Neutrophil (primary cell): ENCODE results near the gene KCNH8.

Source experiments
- H3K27ac ChIP-seq: fragments of 200-600 bp; sonication (generic); 2 replicates; pipeline ENCODE4 v1.5.1; 2016; ENCODE audit warnings: mild to moderate bottlenecking, moderate library complexity
- H3K27me3 ChIP-seq: fragments of 200-600 bp; sonication (generic); 2 replicates; pipeline ENCODE4 v1.6.0; 2016; ENCODE audit warnings: mild to moderate bottlenecking
- H3K36me3 ChIP-seq: fragments of 200-600 bp; sonication (generic); 2 replicates; pipeline ENCODE4 v1.5.1; 2017
- H3K4me1 ChIP-seq, 2 experiments: fragments of 200-600 bp in 1 of 2; sonication (generic) in 1 of 2; 1 replicate in 1 of 2; 2 replicates in 1 of 2; pipeline versions ENCODE4 v1.5.1 to v1.6.1; 2013 to 2016; ENCODE audit warnings: low read depth in 1 of 2, low read length in 1 of 2, mild to moderate bottlenecking in 1 of 2, moderate library complexity in 1 of 2; ENCODE audit not compliant: control insufficient read depth in 1 of 2, insufficient read depth in 1 of 2
- H3K4me3 ChIP-seq, 2 experiments: fragments of 200-600 bp in 1 of 2; sonication (generic) in 1 of 2; 1 replicate in 1 of 2; 2 replicates in 1 of 2; pipeline ENCODE4 v1.5.1; 2013 to 2016; ENCODE audit warnings: low read depth in 1 of 2, low read length in 1 of 2, mild to moderate bottlenecking in 1 of 2, moderate library complexity in 1 of 2
- H3K9me3 ChIP-seq: fragments of 200-600 bp; sonication (generic); 2 replicates; pipeline ENCODE4 v1.5.1; 2016
- TF ChIP-seq, protein P1 (sequence below): fragments of 200-600 bp; sonication (generic); IDR thresholded peaks from 2 replicates; pipeline ENCODE4 v1.5.1; 2016; ENCODE audit warnings: antibody characterized with exemption

The KCNH8 gene

DNA sequence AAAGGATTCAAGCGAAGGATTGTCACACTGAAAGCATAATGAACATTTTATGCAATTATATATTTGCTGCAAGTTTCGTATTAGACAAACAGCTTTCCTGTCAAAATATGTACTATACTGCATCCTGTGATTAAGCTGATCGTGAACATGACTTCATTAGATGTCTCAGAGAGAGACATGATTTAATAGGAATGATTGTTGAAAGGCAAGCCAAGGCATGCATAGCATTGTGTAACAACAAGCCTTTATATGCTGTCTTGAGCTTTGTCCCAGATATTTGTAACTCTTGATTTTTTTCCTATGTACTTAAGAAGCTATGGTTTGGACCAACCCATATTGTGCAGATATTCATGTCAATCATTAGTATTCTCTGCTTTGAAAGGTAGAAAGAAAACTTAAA, 309.1 kb downstream of the KCNH8 start:
- no peak overlapping the region for H3K4me3 ChIP-seq
- no peak overlapping the region for H3K27ac ChIP-seq
- no peaks in the 10 kb centered on the region for H3K36me3 ChIP-seq
- no peaks in the 10 kb centered on the region for H3K4me1 ChIP-seq
- H3K27me3 ChIP-seq = no peaks in the 10 kb centered on the region
- TF ChIP-seq, protein P1, sequence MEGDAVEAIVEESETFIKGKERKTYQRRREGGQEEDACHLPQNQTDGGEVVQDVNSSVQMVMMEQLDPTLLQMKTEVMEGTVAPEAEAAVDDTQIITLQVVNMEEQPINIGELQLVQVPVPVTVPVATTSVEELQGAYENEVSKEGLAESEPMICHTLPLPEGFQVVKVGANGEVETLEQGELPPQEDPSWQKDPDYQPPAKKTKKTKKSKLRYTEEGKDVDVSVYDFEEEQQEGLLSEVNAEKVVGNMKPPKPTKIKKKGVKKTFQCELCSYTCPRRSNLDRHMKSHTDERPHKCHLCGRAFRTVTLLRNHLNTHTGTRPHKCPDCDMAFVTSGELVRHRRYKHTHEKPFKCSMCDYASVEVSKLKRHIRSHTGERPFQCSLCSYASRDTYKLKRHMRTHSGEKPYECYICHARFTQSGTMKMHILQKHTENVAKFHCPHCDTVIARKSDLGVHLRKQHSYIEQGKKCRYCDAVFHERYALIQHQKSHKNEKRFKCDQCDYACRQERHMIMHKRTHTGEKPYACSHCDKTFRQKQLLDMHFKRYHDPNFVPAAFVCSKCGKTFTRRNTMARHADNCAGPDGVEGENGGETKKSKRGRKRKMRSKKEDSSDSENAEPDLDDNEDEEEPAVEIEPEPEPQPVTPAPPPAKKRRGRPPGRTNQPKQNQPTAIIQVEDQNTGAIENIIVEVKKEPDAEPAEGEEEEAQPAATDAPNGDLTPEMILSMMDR = no peak
- H3K9me3 ChIP-seq = no peaks in the 10 kb centered on the region

DNA sequence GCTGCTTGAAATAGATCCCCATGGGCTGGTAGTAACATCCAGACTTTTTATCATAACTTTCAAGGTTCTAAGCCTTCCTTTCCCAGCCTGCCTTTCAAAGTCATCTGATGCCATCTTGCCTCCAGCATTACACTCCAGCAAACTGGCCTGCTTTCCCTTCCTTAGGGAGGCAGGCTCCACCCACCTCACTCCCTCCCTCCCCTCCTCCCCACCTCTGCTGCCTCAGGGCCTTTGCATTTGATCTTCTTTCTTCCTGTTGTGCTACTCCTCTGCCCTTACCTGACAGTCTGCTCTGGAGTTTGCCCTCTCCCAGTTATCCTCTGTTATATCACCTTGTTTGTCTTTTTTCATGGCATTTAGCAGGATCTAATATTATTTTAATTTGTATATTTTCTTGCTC, 319.5 kb downstream of the KCNH8 start:
- Histone ChIP-seq H3K36me3 (no peaks in the 10 kb centered on the region), H3K9me3 (no peaks in the 10 kb centered on the region), H3K27ac (no peak overlapping the region), H3K27me3 (no peaks in the 10 kb centered on the region), H3K4me3 (no peak overlapping the region), H3K4me1 (no peaks in the 10 kb centered on the region)
- TF ChIP-seq, protein P1 = no peak

DNA sequence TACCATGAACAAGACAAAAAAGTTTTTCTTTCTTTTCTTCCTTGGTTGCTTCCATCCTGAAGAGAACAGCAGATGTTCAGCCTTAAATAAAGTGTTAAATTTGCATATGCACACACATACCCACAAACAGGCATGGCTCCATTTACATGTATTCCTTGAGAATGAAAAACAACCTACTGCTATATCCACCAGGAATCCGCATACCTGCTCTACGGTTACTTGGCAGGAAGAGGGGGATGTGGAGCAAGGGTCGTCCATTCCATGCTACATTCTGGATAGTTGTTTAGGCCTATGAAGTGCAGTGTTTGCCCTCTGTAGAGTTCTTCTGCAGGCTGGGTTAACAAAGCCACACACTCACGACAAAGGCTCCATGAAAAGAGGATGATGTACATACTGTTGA, 322.8 kb downstream of the KCNH8 start:
- Histone ChIP-seq H3K4me1 (no peaks in the 10 kb centered on the region), H3K9me3 (no peaks in the 10 kb centered on the region), H3K27me3 (no peaks in the 10 kb centered on the region), H3K27ac (no peak overlapping the region), H3K36me3 (no peaks in the 10 kb centered on the region), H3K4me3 (no peak overlapping the region)
- TF ChIP-seq, protein P1 = no peak

DNA sequence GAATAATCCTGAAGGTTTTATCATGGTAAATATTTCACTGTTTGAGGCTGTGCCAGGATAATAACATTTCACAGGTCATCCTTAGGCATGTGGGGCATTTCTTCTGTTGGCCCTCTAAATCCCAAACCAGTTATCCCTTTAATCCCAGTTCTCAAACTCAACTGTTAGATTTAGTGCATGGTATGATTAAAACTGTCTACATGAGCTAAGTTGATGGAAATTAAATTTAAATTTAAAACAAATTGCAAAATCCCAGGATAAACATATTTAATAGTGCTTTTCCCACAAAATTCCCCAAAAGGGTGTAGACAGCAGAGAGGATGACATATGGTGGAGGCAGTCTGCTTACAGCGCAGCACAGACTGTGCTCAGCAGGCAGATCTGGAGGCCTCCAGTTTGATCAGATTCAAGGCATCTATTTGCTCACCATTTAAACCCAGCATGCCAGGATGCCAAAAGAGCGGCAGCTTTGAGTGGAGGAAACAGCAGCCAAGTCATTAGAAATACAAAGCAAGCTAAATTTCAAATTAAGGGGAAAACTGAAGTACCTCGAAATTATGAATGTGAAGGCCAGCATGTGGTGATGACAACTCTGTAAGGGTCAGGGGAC, 325.8 kb downstream of the KCNH8 start:
- H3K27ac ChIP-seq = no peak overlapping the region
- H3K4me3 ChIP-seq = no peak overlapping the region
- no peaks in the 10 kb centered on the region for H3K27me3 ChIP-seq
- H3K4me1 ChIP-seq = no peaks in the 10 kb centered on the region
- H3K36me3 ChIP-seq = no peaks in the 10 kb centered on the region
- TF ChIP-seq, protein P1 = no peak
- H3K9me3 ChIP-seq = no peaks in the 10 kb centered on the region

DNA sequence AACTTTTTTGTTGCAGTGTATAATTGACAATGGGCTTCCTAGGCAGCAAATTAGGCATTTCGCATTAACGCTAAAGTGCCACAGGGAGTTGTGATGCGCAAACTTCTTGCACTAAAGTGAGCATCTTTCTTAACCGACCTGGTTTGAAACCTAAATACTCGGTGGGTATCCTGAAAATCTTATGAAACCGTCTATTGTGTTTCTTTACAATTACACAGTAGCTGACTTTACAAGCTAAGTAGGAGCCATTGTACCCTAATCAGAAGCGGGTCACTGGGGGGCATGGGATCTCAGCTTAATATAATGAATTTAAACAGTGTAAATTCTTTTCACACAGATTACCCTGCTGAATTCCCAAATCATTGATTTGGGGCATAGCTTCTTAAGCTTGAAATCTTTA, 328.0 kb downstream of the KCNH8 start:
- TF ChIP-seq, protein P1 = no peak
- H3K4me1 ChIP-seq = no peaks in the 10 kb centered on the region
- no peaks in the 10 kb centered on the region for H3K36me3 ChIP-seq
- no peaks in the 10 kb centered on the region for H3K9me3 ChIP-seq
- H3K27me3 ChIP-seq = no peaks in the 10 kb centered on the region
- no peak overlapping the region for H3K4me3 ChIP-seq
- no peak overlapping the region for H3K27ac ChIP-seq

DNA sequence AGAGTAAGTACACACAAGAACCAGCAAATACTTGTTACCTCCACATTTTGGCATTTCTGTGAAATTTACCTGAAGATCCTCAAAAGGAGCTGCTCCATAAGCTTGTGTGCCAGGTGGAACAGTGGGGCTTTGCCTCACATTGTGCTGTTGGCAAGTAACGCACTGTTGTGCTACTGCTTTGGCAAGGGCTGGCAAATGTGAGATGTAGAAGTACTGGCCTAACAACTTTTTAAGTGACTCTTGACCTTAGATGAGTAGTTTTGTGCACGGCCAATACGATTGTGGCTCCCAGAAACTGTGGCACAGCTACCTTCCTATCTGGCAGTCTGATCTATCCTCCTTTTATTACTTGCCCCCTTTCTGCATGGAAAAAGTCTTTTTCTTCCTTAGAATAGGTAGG, 337.0 kb downstream of the KCNH8 start:
- no peaks in the 10 kb centered on the region for H3K9me3 ChIP-seq
- no peaks in the 10 kb centered on the region for H3K36me3 ChIP-seq
- no peak overlapping the region for H3K4me3 ChIP-seq
- H3K27me3 ChIP-seq = no peaks in the 10 kb centered on the region
- TF ChIP-seq, protein P1 = no peak
- H3K4me1 ChIP-seq = no peaks in the 10 kb centered on the region
- H3K27ac ChIP-seq = no peak overlapping the region
